MM.1S (cell line): ENCODE data around the gene TUBG2.

ENCODE experiments used
- CTCF ChIP-seq: fragments of 300-600 bp; sonication (generic); IDR thresholded peaks from 2 replicates; pipeline ENCODE4 v1.5.1; 2016; ENCODE audit warnings: antibody characterized with exemption, low read length, mixed read lengths
- EZH2phosphoT487 ChIP-seq: fragments of 300-600 bp; sonication (generic); IDR thresholded peaks from 2 replicates; pipeline ENCODE4 v1.6.1; 2018; ENCODE audit warnings: antibody characterized with exemption, low read length

DNA sequence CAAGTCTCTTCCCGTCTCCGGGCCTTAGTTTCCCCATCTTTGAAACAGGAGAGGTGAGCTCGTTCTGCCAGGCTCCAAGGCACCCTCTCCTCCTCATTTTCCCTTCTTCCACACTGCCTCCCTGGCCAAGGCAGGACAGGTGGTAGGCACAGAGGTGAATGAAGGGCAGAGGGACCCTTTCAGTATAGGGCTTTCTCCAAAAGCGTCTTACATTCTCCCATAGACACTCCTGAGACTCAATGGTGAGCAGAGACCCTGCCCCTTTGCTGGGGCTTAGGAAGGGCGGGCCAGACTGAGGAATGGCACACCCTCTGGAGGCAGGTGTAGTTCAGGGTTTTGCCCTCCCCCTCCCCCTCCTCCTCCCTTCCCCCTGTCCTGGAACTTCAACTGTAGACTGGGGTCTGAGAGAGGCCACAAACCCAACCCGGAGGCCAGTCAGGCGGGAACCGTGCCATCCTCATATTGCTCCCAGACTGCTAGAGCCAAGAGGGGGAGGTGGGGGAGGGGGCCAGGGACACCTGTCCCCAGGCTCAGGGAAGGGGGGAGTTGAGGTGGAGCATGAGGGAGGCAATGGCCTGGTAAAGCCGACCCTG, 15.8 kb downstream of the TUBG2 start:
- TF ChIP-seq EZH2phosphoT487 (no peak), CTCF (no peak)
